GM12891 (cell line): Measurements from ENCODE around the gene NOTCH1.

ENCODE experiments used
- POLR2A ChIP-seq: IDR thresholded peaks from 2 replicates; pipeline ENCODE4 v1.6.1; 2011; ENCODE audit warnings: low read depth, low read length, control low read depth
- POLR2AphosphoS5 ChIP-seq: IDR thresholded peaks from 2 replicates; pipeline ENCODE4 v1.6.1; 2011; ENCODE audit warnings: low read depth, low read length, control low read depth

GRCh38 chr9:136544548-136544963, 1.3 kb downstream of the NOTCH1 start:
- TF ChIP-seq POLR2A (no peak), POLR2AphosphoS5 (no peak)
